H1 (cell line): ENCODE data around the gene MPP3. TPM values are rescaled to one million over a fixed set of nuclear protein-coding genes. Genes with fewer than 3 reads are reported as not detected.

Experiments used
- CTCF ChIA-PET: fragments of 300-600 bp; sonication (Branson Sonifier 250); formaldehyde crosslinking; loops from one replicate; lab custom pipeline; 2021; ENCODE audit not compliant: partially characterized antibody; lab: Charles Lee
- POLR2A ChIA-PET: fragments of 300-600 bp; sonication (Branson Sonifier 250); formaldehyde crosslinking; loops from one replicate; lab custom pipeline; 2021; ENCODE audit warnings: inconsistent platforms; ENCODE audit not compliant: partially characterized antibody; lab: Charles Lee
- DNase-seq, 2 experiments: peaks; one replicate each; pipeline versions ENCODE4 v3.0.0 to v3.0.0-alpha.2; 2010 to 2022; ENCODE audit warnings: low spot score in 2 of 2, low read depth in 1 of 2, mixed read lengths in 1 of 2
- FAIRE-seq: peaks from 2 replicates; lab custom pipeline; 2011; peaks lifted over from hg19 to GRCh38; lab: Jason Lieb, UNC
- H2AFZ ChIP-seq: 2 replicates; pipeline ENCODE4 v1.8.1; 2012; ENCODE audit warnings: low read length, inconsistent platforms
- H2AK5ac ChIP-seq: 2 replicates; pipeline ENCODE4 v1.6.1; 2013; ENCODE audit warnings: low read depth, low read length
- H2BK120ac ChIP-seq: replicated peaks from 2 replicates; pipeline ENCODE3; 2013; ENCODE audit warnings: low read depth, low read length, inconsistent platforms
- H2BK12ac ChIP-seq: 2 replicates; pipeline ENCODE4 v1.6.1; 2013; ENCODE audit warnings: low read depth, low read length
- H2BK15ac ChIP-seq: 2 replicates; pipeline ENCODE4 v1.6.1; 2013; ENCODE audit warnings: low read length
- H2BK20ac ChIP-seq: 2 replicates; pipeline ENCODE4 v1.6.1; 2013; ENCODE audit warnings: low read length
- H2BK5ac ChIP-seq: 2 replicates; pipeline ENCODE4 v1.6.1; 2013; ENCODE audit warnings: low read depth, low read length
- H3K14ac ChIP-seq: 2 replicates; pipeline ENCODE4 v1.6.1; 2013; ENCODE audit warnings: inconsistent platforms; ENCODE audit not compliant: insufficient read length
- H3K18ac ChIP-seq: 2 replicates; pipeline ENCODE4 v1.6.1; 2013; ENCODE audit warnings: low read length; ENCODE audit errors: extremely low read depth
- H3K23ac ChIP-seq: 2 replicates; pipeline ENCODE4 v1.6.1; 2013; ENCODE audit warnings: inconsistent platforms; ENCODE audit not compliant: insufficient read length
- H3K23me2 ChIP-seq: 2 replicates; pipeline ENCODE4 v1.6.1; 2013; ENCODE audit warnings: low read depth, low read length
- H3K27ac ChIP-seq: 2 replicates; pipeline ENCODE4 v1.6.1; 2011; ENCODE audit warnings: low read depth, low read length, inconsistent platforms
- H3K27me3 ChIP-seq, 4 experiments: replicated peaks in 1 of 4; 1 replicate in 1 of 4; 2 replicates in 3 of 4; pipeline versions ENCODE4 v1.6.1 to v1.8.1; 2011 to 2013; ENCODE audit warnings: low read length in 3 of 4, mild to moderate bottlenecking in 3 of 4, inconsistent platforms in 2 of 4, mixed read lengths in 2 of 4, moderate library complexity in 1 of 4; ENCODE audit not compliant: control insufficient read depth in 3 of 4, insufficient read depth in 3 of 4; ENCODE audit errors: extremely low read depth in 1 of 4
- H3K36me3 ChIP-seq, 4 experiments: 2 replicates each; pipeline versions ENCODE4 v1.6.1 to v1.8.1; 2011 to 2013; ENCODE audit warnings: mild to moderate bottlenecking in 4 of 4, low read length in 3 of 4, moderate library complexity in 2 of 4, control low read depth in 1 of 4, inconsistent platforms in 1 of 4; ENCODE audit not compliant: insufficient read depth in 4 of 4, control insufficient read depth in 2 of 4
- H3K4ac ChIP-seq: replicated peaks from 2 replicates; pipeline ENCODE3; 2013; ENCODE audit warnings: low read length, low read depth, mixed read lengths, inconsistent platforms; ENCODE audit not compliant: insufficient read length
- H3K4me1 ChIP-seq, 4 experiments: replicated peaks in 1 of 4; 1 replicate in 1 of 4; 2 replicates in 3 of 4; pipeline versions ENCODE4 v1.6.1 to v1.8.1; 2011 to 2013; ENCODE audit warnings: low read length in 3 of 4, inconsistent platforms in 2 of 4, mixed read lengths in 1 of 4; ENCODE audit not compliant: insufficient read depth in 4 of 4, control insufficient read depth in 3 of 4
- H3K4me2 ChIP-seq, 2 experiments: 2 replicates each; pipeline versions ENCODE4 v1.6.1 to v1.8.1; 2011 to 2013; ENCODE audit warnings: low read depth in 2 of 2, low read length in 2 of 2, control low read depth in 1 of 2, inconsistent platforms in 1 of 2, mild to moderate bottlenecking in 1 of 2; ENCODE audit not compliant: insufficient read depth in 1 of 2
- H3K4me3 ChIP-seq, 4 experiments: fragments of 200-600, 300-600 bp in 1 of 4; sonication (generic), shearing (Covaris generic), sonication (Bioruptor Twin) in 1 of 4; 2 replicates each; pipeline versions ENCODE4 v1.5.1 to v1.8.1; 2011 to 2016; ENCODE audit warnings: low read length in 4 of 4, low read depth in 3 of 4, control low read depth in 2 of 4, inconsistent platforms in 2 of 4, mild to moderate bottlenecking in 2 of 4, mixed read lengths in 1 of 4, moderate library complexity in 1 of 4; ENCODE audit not compliant: insufficient read depth in 2 of 4; ENCODE audit errors: extremely low read depth in 1 of 4
- H3K56ac ChIP-seq: replicated peaks from 2 replicates; pipeline ENCODE3; 2013; ENCODE audit warnings: low read depth, mild to moderate bottlenecking, mixed read lengths, low read length, inconsistent platforms; ENCODE audit not compliant: insufficient read length
- H3K79me1 ChIP-seq: 2 replicates; pipeline ENCODE4 v1.6.1; 2013; ENCODE audit warnings: low read depth, low read length, control low read depth
- H3K79me2 ChIP-seq, 2 experiments: 2 replicates each; pipeline versions ENCODE4 v1.6.1 to v1.8.1; 2012 to 2013; ENCODE audit warnings: low read length in 2 of 2, mild to moderate bottlenecking in 2 of 2, inconsistent platforms in 1 of 2; ENCODE audit not compliant: insufficient read depth in 2 of 2, control insufficient read depth in 1 of 2
- H3K9ac ChIP-seq, 4 experiments: replicated peaks in 1 of 4; 1 replicate in 1 of 4; 2 replicates in 3 of 4; pipeline versions ENCODE4 v1.6.1 to v1.8.1; 2011 to 2013; ENCODE audit warnings: low read depth in 3 of 4, low read length in 3 of 4, control low read depth in 2 of 4, mild to moderate bottlenecking in 2 of 4, moderate library complexity in 2 of 4, inconsistent platforms in 1 of 4; ENCODE audit errors: extremely low read depth in 1 of 4
- H3K9me3 ChIP-seq, 2 experiments: 2 replicates each; pipeline versions ENCODE4 v1.6.1 to v1.8.1; 2012 to 2013; ENCODE audit warnings: mild to moderate bottlenecking in 2 of 2, moderate library complexity in 2 of 2, control low read depth in 1 of 2, inconsistent platforms in 1 of 2, low read depth in 1 of 2, low read length in 1 of 2, mixed read lengths in 1 of 2; ENCODE audit not compliant: insufficient read depth in 2 of 2
- H4K20me1 ChIP-seq, 2 experiments: replicated peaks in 1 of 2; 2 replicates each; pipeline versions ENCODE3 to v1.8.1; 2011 to 2013; ENCODE audit warnings: inconsistent platforms in 2 of 2, low read length in 2 of 2, mild to moderate bottlenecking in 1 of 2; ENCODE audit not compliant: insufficient read depth in 2 of 2, control insufficient read depth in 1 of 2
- H4K5ac ChIP-seq: 2 replicates; pipeline ENCODE4 v1.6.1; 2013; ENCODE audit warnings: low read length, low read depth, mixed read lengths, inconsistent platforms; ENCODE audit not compliant: insufficient read length
- H4K8ac ChIP-seq: 2 replicates; pipeline ENCODE4 v1.8.0; 2013; ENCODE audit warnings: mild to moderate bottlenecking, moderate library complexity, low read length, inconsistent platforms; ENCODE audit not compliant: insufficient read depth; ENCODE audit errors: extremely low read depth
- H4K91ac ChIP-seq: replicated peaks from 2 replicates; pipeline ENCODE3; 2013; ENCODE audit warnings: low read length, mixed read lengths, inconsistent platforms; ENCODE audit not compliant: insufficient read length
- GABPA ChIP-seq: IDR thresholded peaks from 2 replicates; pipeline ENCODE4 v1.6.1; 2011; ENCODE audit warnings: mild to moderate bottlenecking, low read length, moderate library complexity, borderline replicate concordance; ENCODE audit not compliant: insufficient read depth
- JUND ChIP-seq: IDR thresholded peaks from 2 replicates; pipeline ENCODE4 v1.6.1; 2011; ENCODE audit warnings: mild to moderate bottlenecking, improper control_type of control experiment, low read length
- TBP ChIP-seq: IDR thresholded peaks from 2 replicates; pipeline ENCODE4 v1.6.1; 2011; ENCODE audit warnings: low read depth, low read length, improper control_type of control experiment
- WGBS, 2 experiments: shearing (Covaris generic) in 1 of 2; methylation state at CpG; one replicate each; pipeline versions ENCODE4 v1.1.6 to v1.1.7; 2013 to 2015; ENCODE audit warnings: low lambda C conversion rate in 2 of 2, mixed read lengths in 2 of 2, inconsistent platforms in 1 of 2, low coverage in 1 of 2, missing lambda C conversion rate in 1 of 2; ENCODE audit not compliant: insufficient replicate concordance in 2 of 2, insufficient coverage in 1 of 2, insufficient read length in 1 of 2; ENCODE audit errors: extremely low coverage in 1 of 2, missing lambda C conversion rate in 1 of 2; 5-methylcytosine and 5-hydroxymethylcytosine counted together
- polyA plus RNA-seq, 7 experiments: library from polyadenylated mRNA; depleted of rRNA in 3 of 7; stranded (reverse) in 5 of 7; unstranded in 2 of 7; fragments of >200 nt in 5 of 7; fragments of 200-250 nt in 2 of 7; gene quantifications; 1 replicate in 5 of 7; 2 replicates in 1 of 7; 4 replicates in 1 of 7; pipeline versions ENCODE4 v1.2.1 to v1.2.3, GENCODE V29; 2011 to 2013; ENCODE audit warnings: missing spikeins in 2 of 7, mixed read lengths in 2 of 7
- total RNA-seq: library from RNA; stranded (reverse); fragmentation: NEBNext Ultra II Directional; extraction: Animal tissue kit (Norgen Biotek cat#: 25700); gene quantifications from 2 replicates; pipeline ENCODE4 v1.2.1, GENCODE V29; 2021
- TF ChIP-seq, protein P1 (sequence below): IDR thresholded peaks from 2 replicates; pipeline ENCODE4 v1.6.1; 2012; ENCODE audit warnings: low read length, inconsistent platforms
- TF ChIP-seq, protein P2 (sequence below), 3 experiments: IDR thresholded peaks; 1 replicate in 2 of 3; 2 replicates in 1 of 3; pipeline versions ENCODE4 v1.5.1 to v1.6.1; 2011; ENCODE audit warnings: low read length in 3 of 3, mild to moderate bottlenecking in 3 of 3, inconsistent platforms in 2 of 3, low read depth in 1 of 3, moderate library complexity in 1 of 3; ENCODE audit not compliant: insufficient read depth in 1 of 3; ENCODE audit errors: control extremely low read depth in 1 of 3

MPP3 gene
- total and polyA plus RNA-seq, 2 of the 8 experiments (the other 6 are each of a cell fraction or from before 2014, with no cell fraction given), result 3.1 to 6.1 TPM

DNA sequence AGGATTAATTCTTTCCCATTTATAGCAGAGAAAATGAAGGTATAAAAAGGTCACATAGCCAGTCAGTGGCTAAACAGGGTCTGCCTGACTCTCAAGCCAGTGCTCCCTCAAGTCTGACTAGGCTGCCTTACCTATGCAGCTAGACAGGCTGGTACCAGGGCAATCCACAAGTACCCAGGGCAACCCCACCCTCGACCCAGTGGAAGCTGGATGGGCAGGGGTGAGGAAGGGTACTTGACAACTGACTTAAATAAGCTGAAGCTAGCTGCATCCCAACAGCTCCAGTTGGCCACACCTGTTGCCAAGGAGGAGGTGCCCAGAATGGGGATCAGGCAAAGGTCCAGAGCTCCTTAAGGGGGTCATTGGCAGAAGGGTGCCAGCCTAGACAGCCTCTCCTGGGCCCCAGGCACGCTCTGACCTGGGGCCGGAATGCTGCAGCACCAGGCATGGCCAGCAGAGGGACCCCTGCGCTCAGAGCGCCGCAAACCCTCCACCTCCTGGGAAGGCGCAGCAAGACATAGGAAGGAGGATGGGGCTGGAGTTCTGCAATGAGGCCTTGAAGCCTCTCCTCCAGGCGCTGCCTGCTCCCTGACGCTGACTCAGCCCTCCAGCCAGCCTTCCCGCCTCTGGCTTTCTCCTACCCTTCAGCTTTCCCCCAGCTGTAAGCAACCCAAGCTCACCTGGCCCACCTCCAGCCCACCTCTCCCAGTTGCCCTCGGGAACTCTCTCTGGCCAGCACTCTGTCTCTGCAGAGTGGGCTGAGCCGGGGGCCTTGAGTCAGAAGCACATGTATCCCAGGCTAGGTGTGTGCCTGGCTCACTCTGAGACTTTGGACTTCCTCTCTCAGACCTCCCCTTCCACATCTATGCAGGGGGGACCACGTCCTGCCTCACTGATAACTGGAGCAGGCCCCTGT, 45.6 kb upstream of the MPP3 start:
- no peak overlapping the region for H2AFZ ChIP-seq
- TF ChIP-seq, protein P1, sequence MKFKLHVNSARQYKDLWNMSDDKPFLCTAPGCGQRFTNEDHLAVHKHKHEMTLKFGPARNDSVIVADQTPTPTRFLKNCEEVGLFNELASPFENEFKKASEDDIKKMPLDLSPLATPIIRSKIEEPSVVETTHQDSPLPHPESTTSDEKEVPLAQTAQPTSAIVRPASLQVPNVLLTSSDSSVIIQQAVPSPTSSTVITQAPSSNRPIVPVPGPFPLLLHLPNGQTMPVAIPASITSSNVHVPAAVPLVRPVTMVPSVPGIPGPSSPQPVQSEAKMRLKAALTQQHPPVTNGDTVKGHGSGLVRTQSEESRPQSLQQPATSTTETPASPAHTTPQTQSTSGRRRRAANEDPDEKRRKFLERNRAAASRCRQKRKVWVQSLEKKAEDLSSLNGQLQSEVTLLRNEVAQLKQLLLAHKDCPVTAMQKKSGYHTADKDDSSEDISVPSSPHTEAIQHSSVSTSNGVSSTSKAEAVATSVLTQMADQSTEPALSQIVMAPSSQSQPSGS, result no peak
- 0 out of 2 replicates have a peak, but pooled peaks have one; percentile 13 for TF ChIP-seq JUND
- peak; percentile 75; the same call in 1 of the 2 replicates for TF ChIP-seq GABPA
- TF ChIP-seq, protein P2, sequence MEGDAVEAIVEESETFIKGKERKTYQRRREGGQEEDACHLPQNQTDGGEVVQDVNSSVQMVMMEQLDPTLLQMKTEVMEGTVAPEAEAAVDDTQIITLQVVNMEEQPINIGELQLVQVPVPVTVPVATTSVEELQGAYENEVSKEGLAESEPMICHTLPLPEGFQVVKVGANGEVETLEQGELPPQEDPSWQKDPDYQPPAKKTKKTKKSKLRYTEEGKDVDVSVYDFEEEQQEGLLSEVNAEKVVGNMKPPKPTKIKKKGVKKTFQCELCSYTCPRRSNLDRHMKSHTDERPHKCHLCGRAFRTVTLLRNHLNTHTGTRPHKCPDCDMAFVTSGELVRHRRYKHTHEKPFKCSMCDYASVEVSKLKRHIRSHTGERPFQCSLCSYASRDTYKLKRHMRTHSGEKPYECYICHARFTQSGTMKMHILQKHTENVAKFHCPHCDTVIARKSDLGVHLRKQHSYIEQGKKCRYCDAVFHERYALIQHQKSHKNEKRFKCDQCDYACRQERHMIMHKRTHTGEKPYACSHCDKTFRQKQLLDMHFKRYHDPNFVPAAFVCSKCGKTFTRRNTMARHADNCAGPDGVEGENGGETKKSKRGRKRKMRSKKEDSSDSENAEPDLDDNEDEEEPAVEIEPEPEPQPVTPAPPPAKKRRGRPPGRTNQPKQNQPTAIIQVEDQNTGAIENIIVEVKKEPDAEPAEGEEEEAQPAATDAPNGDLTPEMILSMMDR (IDR thresholded peaks at IDR 0.05; ENCODE audit: control extremely low read depth in 1 of 3, insufficient read depth in 1 of 3, low read depth in 1 of 3, low read length in 3 of 3), result peak; percentile 93 to 99 (median 97)
- peak; percentile 28; the same call in 1 of the 2 replicates for TF ChIP-seq TBP

More for the DNA sequence above, 45.6 kb upstream of the MPP3 start:
- Histone ChIP-seq H4K5ac (no peak overlapping the region), H2BK120ac (no peak overlapping the region), H2BK12ac (no peak overlapping the region), H3K27ac (no peak overlapping the region), H3K79me2 (no peaks in the 10 kb centered on the region), H2BK20ac (no peak overlapping the region), H3K4me3 (no peak overlapping the region), H4K8ac (0 out of 2 replicates have a peak overlapping the region, but pooled peaks have one; percentile 51), H3K9ac (no peak overlapping the region; a peak in 1 of 7 replicates), H4K91ac (no peak overlapping the region), H3K4ac (no peak overlapping the region), H3K4me1 (peaks cover 0 to 8% (median 6%) of the 10 kb centered on the region in 4 experiments; a peak in 5 of 7 replicates), H4K20me1 (peaks cover 0 to 8% of the 10 kb centered on the region in 2 experiments), H3K14ac (no peak overlapping the region), H3K79me1 (no peaks in the 10 kb centered on the region), H3K23me2 (no peaks in the 10 kb centered on the region), H2BK15ac (peak overlapping the region; percentile 83; the same call in 1 of the 2 replicates), H3K4me2 (peak overlapping the region in 1 of 2 experiments; percentile 39; a peak in 2 of 4 replicates), H2BK5ac (peak overlapping the region; percentile 26), H3K27me3 (no peaks in the 10 kb centered on the region), H3K18ac (peak overlapping the region; percentile 75), H3K36me3 (no peaks in the 10 kb centered on the region; a peak in 2 of 8 replicates), H3K9me3 (no peaks in the 10 kb centered on the region), H3K56ac (no peak overlapping the region), H2AK5ac (no peak overlapping the region), H3K23ac (no peak overlapping the region)
- ChIA-PET CTCF (interaction anchor here (0.7 to 10.0 kb wide), 43 partner anchors 13 to 1061 kb away, joined by 3 to 403 read pairs (median 4); partner anchors contain the start of genes CD300LG, MPP2, PPY and SOST), POLR2A (interaction anchor here (0.6 to 1.4 kb wide), 2 partner anchors 10 to 18 kb away, joined by 3 to 5 read pairs; no protein-coding TSS in a partner anchor)
- DNase-seq (peak; percentile 70 to 97), FAIRE-seq (peak; percentile 57)
- 26% methylated on average over 13 of the region's 13 CpGs; no CpG with 5 or more reads in 1 of the 2 experiments for WGBS, 2 experiments
